GM12878 (cell line): ENCODE data around the gene PSMD8. TPM values are rescaled to one million over a fixed set of nuclear protein-coding genes. Genes with fewer than 3 reads are reported as not detected.

ENCODE experiments used
- ATAC-seq: fragments of 200-7000 bp; cut with Tn5 transposase; 3 replicates; pipeline ENCODE4 v1.9.1; 2020; ENCODE audit warnings: mild to moderate bottlenecking, moderate library complexity
- BruUV-seq: library from RNA; stranded (reverse); fragments of 400-500 nt; replicated peaks from 2 replicates; lab custom pipeline; 2021; lab: Mats Ljungman, UMichigan
- CTCF ChIA-PET: fragments of 300-600 bp; sonication (Branson Sonifier 250); formaldehyde crosslinking; extraction: SDS; loops from one replicate; lab custom pipeline; 2021; ENCODE audit warnings: inconsistent platforms; lab: Yijun Ruan, JAX
- POLR2A ChIA-PET: fragments of 350-600 bp; formaldehyde crosslinking; extraction: SDS; loops from one replicate; lab custom pipeline; 2021; ENCODE audit warnings: inconsistent platforms; lab: Charles Lee
- RAD21 ChIA-PET: fragments of 300-600 bp; sonication (Branson Sonifier 250); formaldehyde crosslinking; loops from one replicate; lab custom pipeline; 2023; ENCODE audit warnings: antibody characterized with exemption; ENCODE audit not compliant: unreplicated experiment; lab: Charles Lee
- SMC1A ChIA-PET: fragments of 300-600 bp; sonication (Branson Sonifier 250); formaldehyde crosslinking; loops from one replicate; lab custom pipeline; 2023; ENCODE audit not compliant: unreplicated experiment, uncharacterized antibody; lab: Charles Lee
- DNase-seq: peaks from one replicate; pipeline ENCODE4 v3.0.0-alpha.2; 2011; ENCODE audit warnings: low read depth, low spot score
- FAIRE-seq: peaks from 3 replicates; lab custom pipeline; 2011; peaks lifted over from hg19 to GRCh38; lab: Jason Lieb, UNC
- H2AFZ ChIP-seq: 2 replicates; pipeline ENCODE4 v1.6.0; 2011; ENCODE audit warnings: low read depth, low read length, control low read depth; ENCODE audit not compliant: control insufficient read depth
- H3K27ac ChIP-seq: 2 replicates; pipeline ENCODE4 v1.5.1; 2011; ENCODE audit warnings: control low read depth; ENCODE audit not compliant: control insufficient read depth, insufficient read depth
- H3K27me3 ChIP-seq, 2 experiments: replicated peaks in 1 of 2; 2 replicates each; pipeline versions ENCODE4 v1.6.0 to v1.6.1; 2011; ENCODE audit warnings: low read length in 1 of 2; ENCODE audit not compliant: control insufficient read depth in 2 of 2, insufficient read depth in 2 of 2
- H3K36me3 ChIP-seq, 2 experiments: 2 replicates each; pipeline ENCODE4 v1.5.1; 2011; ENCODE audit warnings: low read length in 1 of 2; ENCODE audit not compliant: control insufficient read depth in 2 of 2, insufficient read depth in 2 of 2
- H3K4me1 ChIP-seq: 2 replicates; pipeline ENCODE4 v1.6.1; 2011; ENCODE audit warnings: mild to moderate bottlenecking, low read length, moderate library complexity, mixed read lengths; ENCODE audit not compliant: control insufficient read depth, insufficient read depth
- H3K4me2 ChIP-seq: 2 replicates; pipeline ENCODE4 v1.6.0; 2011; ENCODE audit warnings: control low read depth; ENCODE audit not compliant: control insufficient read depth, insufficient read depth
- H3K4me3 ChIP-seq: fragments of 200-600 bp; sonication (generic); 2 replicates; pipeline ENCODE4 v1.5.1; 2016
- H3K79me2 ChIP-seq: 2 replicates; pipeline ENCODE4 v1.6.0; 2011; ENCODE audit warnings: low read length; ENCODE audit not compliant: control insufficient read depth, insufficient read depth
- H3K9ac ChIP-seq: 2 replicates; pipeline ENCODE4 v1.8.0; 2011; ENCODE audit warnings: low read length, control low read depth, mixed read lengths; ENCODE audit not compliant: control insufficient read depth, insufficient read depth
- H3K9me3 ChIP-seq: replicated peaks from 3 replicates; pipeline ENCODE4 v1.5.1; 2011; ENCODE audit warnings: mild to moderate bottlenecking, low read length; ENCODE audit not compliant: control insufficient read depth, insufficient read depth
- H4K20me1 ChIP-seq: 2 replicates; pipeline ENCODE4 v1.6.0; 2011; ENCODE audit not compliant: control insufficient read depth, insufficient read depth
- ATF7 ChIP-seq: fragments of 450-650 bp; IDR thresholded peaks from 2 replicates; pipeline ENCODE4 v1.6.1; 2016; ENCODE audit warnings: low read depth, mild to moderate bottlenecking
- CBFB ChIP-seq: IDR thresholded peaks from 2 replicates; pipeline ENCODE4 v1.6.1; 2016; ENCODE audit warnings: antibody characterized with exemption, low read depth
- HDGF ChIP-seq: fragments of 450-650 bp; IDR thresholded peaks from 2 replicates; pipeline ENCODE4 v1.6.1; 2016; ENCODE audit warnings: antibody characterized with exemption
- MEF2A ChIP-seq: IDR thresholded peaks from 2 replicates; pipeline ENCODE4 v1.6.1; 2011; ENCODE audit warnings: low read depth, mild to moderate bottlenecking, low read length, moderate library complexity; ENCODE audit not compliant: insufficient read depth
- MXI1 ChIP-seq: fragments of 150-350 bp; IDR thresholded peaks from 2 replicates; pipeline ENCODE4 v1.6.1; 2011; ENCODE audit warnings: low read depth, mild to moderate bottlenecking, inconsistent platforms, low read length, improper control_type of control experiment
- MYC ChIP-seq: IDR thresholded peaks from 2 replicates; pipeline ENCODE4 v1.6.1; 2011; ENCODE audit warnings: mild to moderate bottlenecking, low read length, moderate library complexity, inconsistent platforms; ENCODE audit not compliant: insufficient read depth, insufficient replicate concordance, insufficient read length, severe bottlenecking
- NFYA ChIP-seq: IDR thresholded peaks from 2 replicates; pipeline ENCODE4 v1.6.1; 2011; ENCODE audit warnings: low read depth, mild to moderate bottlenecking, low read length, improper control_type of control experiment, borderline replicate concordance
- NR2C1 ChIP-seq: fragments of 450-650 bp; IDR thresholded peaks from 2 replicates; pipeline ENCODE4 v1.6.1; 2017; ENCODE audit warnings: antibody characterized with exemption, mild to moderate bottlenecking, moderate library complexity
- ZNF207 ChIP-seq: fragments of 450-650 bp; IDR thresholded peaks from 2 replicates; pipeline ENCODE4 v1.6.1; 2014; ENCODE audit warnings: antibody characterized with exemption, mild to moderate bottlenecking, borderline replicate concordance
- ZNF274 ChIP-seq: IDR thresholded peaks from one replicate; pipeline ENCODE4 v1.8.0; 2011; ENCODE audit not compliant: insufficient read length, insufficient read depth
- WGBS: methylation state at CpG from one replicate; pipeline ENCODE4 v1.1.6; 2016; ENCODE audit warnings: low lambda C conversion rate; ENCODE audit not compliant: insufficient replicate concordance, insufficient coverage; ENCODE audit errors: missing lambda C conversion rate; 5-methylcytosine and 5-hydroxymethylcytosine counted together
- in situ Hi-C: fragments of 300-500 bp; cut with MboI; formaldehyde crosslinking; loops from 9 replicates; pipeline ENCODE4 v1.14.3; 2018; ENCODE audit warnings: mixed read lengths
- intact Hi-C: fragments of 100-400 bp; cut with micrococcal nuclease; formaldehyde crosslinking; loops from one replicate; pipeline ENCODE4 v1.14.2; 2022; ENCODE audit not compliant: unreplicated experiment
- polyA plus RNA-seq, 11 experiments: library from polyadenylated mRNA; depleted of rRNA in 4 of 11; unstranded in 6 of 11; stranded (reverse) in 5 of 11; fragments of >200 nt; fragmentation: Nextera tagmentation in 4 of 11; fragmentation: Illumina TruSeq in 1 of 11; extraction: Ambion mirVana in 4 of 11; extraction: Trizol in 1 of 11; gene quantifications; 1 replicate in 1 of 11; 2 replicates in 10 of 11; pipeline versions ENCODE4 v1.2.1 to v1.2.3, GENCODE V29; 2011 to 2016; ENCODE audit warnings: inconsistent platforms in 2 of 11, missing spikeins in 2 of 11, low read depth in 1 of 11
- total RNA-seq, 4 experiments: library from RNA; depleted of rRNA in 3 of 4; stranded (reverse); fragments of >200 nt in 3 of 4; fragmentation: Illumina TruSeq in 1 of 4; extraction: Trizol in 1 of 4; gene quantifications; 2 replicates each; pipeline versions ENCODE4 v1.2.1 to v1.2.3, GENCODE V29; 2013 to 2021
- TF ChIP-seq, protein P1 (sequence below): fragments of 450-650 bp; IDR thresholded peaks from 2 replicates; pipeline ENCODE4 v1.6.1; 2017; ENCODE audit warnings: borderline replicate concordance
- TF ChIP-seq, protein P2 (sequence below): IDR thresholded peaks from 2 replicates; pipeline ENCODE4 v1.6.1; 2011; ENCODE audit warnings: low read depth, low read length, improper control_type of control experiment, borderline replicate concordance

Gene PSMD8
- total and polyA plus RNA-seq, 10 of the 15 experiments (the other 5 are each of a cell fraction or from before 2014, with no cell fraction given) = 81.2 to 409 (median 268) TPM

DNA sequence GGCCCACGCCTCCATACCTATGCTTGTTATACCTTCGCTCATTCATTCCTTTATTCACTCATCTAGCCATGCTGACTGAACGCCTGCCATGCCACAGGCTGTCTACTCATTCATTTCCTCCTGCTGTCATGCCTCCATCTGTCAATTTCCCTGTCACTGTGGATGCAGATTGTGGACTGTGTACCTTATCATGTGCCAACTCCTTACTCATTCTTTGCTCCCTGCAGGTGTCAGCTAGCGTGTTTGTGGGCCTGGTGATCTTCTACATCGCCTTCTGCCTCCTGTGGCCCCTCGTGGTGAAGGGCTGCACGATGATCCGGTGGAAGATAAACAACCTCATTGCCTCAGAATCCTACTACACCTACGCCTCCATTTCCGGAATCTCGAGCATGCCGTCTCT is 4.1 kb upstream of the PSMD8 start:
- Histone ChIP-seq H3K79me2 (peaks cover 7% of the 10 kb centered on the region), H2AFZ (no peak overlapping the region), H3K4me2 (no peak overlapping the region), H3K9ac (no peak overlapping the region), H3K27me3 (peaks cover 0 to 2% of the 10 kb centered on the region in 2 experiments; a peak in 1 of 4 replicates), H3K9me3 (no peaks in the 10 kb centered on the region), H4K20me1 (no peaks in the 10 kb centered on the region), H3K36me3 (no peaks in the 10 kb centered on the region), H3K4me3 (no peak overlapping the region), H3K4me1 (no peaks in the 10 kb centered on the region; the same call in 1 of the 2 replicates), H3K27ac (no peak overlapping the region)
- ATAC-seq (no peak), FAIRE-seq (no peak), DNase-seq (no peak)
- in situ Hi-C loops (loop anchor here (5.0 kb wide), 1 partner anchor 33 kb away; the partner anchor contains the start of gene CATSPERG), intact Hi-C loops (no loop called here)
- ChIA-PET RAD21 (no interaction called here), SMC1A (no interaction called here), POLR2A (no interaction called here), CTCF (no interaction called here)
- no TSS peak for BruUV-seq
- 23% methylated on average over 12 of the region's 12 CpGs for WGBS
- TF ChIP-seq NFYA = no peak
- no peak for TF ChIP-seq MYC
- no peak for TF ChIP-seq ZNF207
- no peak for TF ChIP-seq NR2C1
- TF ChIP-seq MEF2A = no peak
- no peak for TF ChIP-seq ATF7
- no peak for TF ChIP-seq ZNF274
- TF ChIP-seq, protein P1, sequence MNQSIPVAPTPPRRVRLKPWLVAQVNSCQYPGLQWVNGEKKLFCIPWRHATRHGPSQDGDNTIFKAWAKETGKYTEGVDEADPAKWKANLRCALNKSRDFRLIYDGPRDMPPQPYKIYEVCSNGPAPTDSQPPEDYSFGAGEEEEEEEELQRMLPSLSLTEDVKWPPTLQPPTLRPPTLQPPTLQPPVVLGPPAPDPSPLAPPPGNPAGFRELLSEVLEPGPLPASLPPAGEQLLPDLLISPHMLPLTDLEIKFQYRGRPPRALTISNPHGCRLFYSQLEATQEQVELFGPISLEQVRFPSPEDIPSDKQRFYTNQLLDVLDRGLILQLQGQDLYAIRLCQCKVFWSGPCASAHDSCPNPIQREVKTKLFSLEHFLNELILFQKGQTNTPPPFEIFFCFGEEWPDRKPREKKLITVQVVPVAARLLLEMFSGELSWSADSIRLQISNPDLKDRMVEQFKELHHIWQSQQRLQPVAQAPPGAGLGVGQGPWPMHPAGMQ = no peak
- TF ChIP-seq CBFB = no peak
- TF ChIP-seq, protein P2, sequence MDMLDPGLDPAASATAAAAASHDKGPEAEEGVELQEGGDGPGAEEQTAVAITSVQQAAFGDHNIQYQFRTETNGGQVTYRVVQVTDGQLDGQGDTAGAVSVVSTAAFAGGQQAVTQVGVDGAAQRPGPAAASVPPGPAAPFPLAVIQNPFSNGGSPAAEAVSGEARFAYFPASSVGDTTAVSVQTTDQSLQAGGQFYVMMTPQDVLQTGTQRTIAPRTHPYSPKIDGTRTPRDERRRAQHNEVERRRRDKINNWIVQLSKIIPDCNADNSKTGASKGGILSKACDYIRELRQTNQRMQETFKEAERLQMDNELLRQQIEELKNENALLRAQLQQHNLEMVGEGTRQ = no peak
- TF ChIP-seq HDGF = no peak
- TF ChIP-seq MXI1 = no peak
